Measurements from ENCODE around the gene TYMP. TPM values are rescaled to one million over a fixed set of nuclear protein-coding genes. Genes with fewer than 3 reads are reported as not detected.

The TYMP gene
- total RNA-seq, 2 donors from 2014 or later = 90.4 to 95.7 TPM

- H3K27ac ChIP-seq = peak overlapping the region; percentile 69 to 75
- H3K4me1 ChIP-seq (ENCODE audit: control insufficient read depth in 1 of 2, low read depth in 2 of 2) = peaks cover 27 to 48% of the 10 kb centered on the region in 2 donors
- peaks cover 17% of the 10 kb centered on the region for H3K36me3 ChIP-seq
- H3K9me3 ChIP-seq = no peaks in the 10 kb centered on the region
- ATAC-seq (ENCODE audit: insufficient number of reproducible peaks, low FRiP score, low read depth) = no peak
- peak overlapping the region; percentile 75 for H3K4me3 ChIP-seq
- peaks cover 5% of the 10 kb centered on the region for H3K27me3 ChIP-seq (replicated peaks; ENCODE audit: insufficient read depth)
- no peak for DNase-seq (ENCODE audit: low spot score)
- TF ChIP-seq, protein P1, sequence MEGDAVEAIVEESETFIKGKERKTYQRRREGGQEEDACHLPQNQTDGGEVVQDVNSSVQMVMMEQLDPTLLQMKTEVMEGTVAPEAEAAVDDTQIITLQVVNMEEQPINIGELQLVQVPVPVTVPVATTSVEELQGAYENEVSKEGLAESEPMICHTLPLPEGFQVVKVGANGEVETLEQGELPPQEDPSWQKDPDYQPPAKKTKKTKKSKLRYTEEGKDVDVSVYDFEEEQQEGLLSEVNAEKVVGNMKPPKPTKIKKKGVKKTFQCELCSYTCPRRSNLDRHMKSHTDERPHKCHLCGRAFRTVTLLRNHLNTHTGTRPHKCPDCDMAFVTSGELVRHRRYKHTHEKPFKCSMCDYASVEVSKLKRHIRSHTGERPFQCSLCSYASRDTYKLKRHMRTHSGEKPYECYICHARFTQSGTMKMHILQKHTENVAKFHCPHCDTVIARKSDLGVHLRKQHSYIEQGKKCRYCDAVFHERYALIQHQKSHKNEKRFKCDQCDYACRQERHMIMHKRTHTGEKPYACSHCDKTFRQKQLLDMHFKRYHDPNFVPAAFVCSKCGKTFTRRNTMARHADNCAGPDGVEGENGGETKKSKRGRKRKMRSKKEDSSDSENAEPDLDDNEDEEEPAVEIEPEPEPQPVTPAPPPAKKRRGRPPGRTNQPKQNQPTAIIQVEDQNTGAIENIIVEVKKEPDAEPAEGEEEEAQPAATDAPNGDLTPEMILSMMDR (IDR thresholded peaks at IDR 0.05) = no peak
These were observed 2.7 kb downstream of the TYMP start for GRCh38 chr22:50526834-50527801.

DNA sequence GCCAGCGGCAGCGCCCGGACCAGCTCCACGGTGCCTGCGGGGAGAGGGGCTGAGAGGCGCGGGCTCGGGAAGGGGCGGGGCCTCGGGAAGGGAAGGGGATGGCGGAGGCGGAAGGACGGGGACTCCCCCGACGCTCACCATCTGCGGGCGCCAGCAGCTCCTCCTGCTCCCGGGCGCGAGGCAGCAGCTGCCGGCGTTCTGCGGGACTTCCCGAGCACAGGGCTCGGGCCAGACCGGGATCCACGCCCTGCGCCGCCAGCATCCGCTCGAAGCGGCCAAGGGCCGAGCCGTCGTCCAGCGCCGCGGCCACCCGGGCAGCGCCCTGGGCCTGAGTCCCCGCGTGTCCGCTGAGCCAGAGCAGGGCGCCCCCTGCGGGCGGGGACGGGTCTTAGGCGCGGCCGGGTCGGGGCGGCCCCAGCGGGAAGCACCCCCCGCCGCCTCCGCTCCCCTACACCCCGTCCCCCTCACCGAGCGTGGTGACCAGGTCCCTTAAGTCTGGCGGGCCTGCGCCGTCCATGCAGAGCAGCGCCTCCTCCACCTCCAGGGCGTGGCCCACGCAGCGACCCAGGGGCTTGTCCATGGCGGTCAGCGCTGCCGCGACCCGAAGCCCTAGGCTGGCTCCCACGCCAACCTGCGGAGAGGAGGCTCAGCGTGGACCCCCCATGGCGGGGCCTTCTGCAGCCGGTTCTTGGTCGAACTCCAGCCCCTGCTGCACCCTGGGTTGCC, 3.5 kb downstream of the TYMP start:
- H3K4me3 ChIP-seq = peak overlapping the region; percentile 75
- peaks cover 25% of the 10 kb centered on the region for H3K36me3 ChIP-seq
- TF ChIP-seq, protein P1 (IDR thresholded peaks at IDR 0.05) = peak; percentile 68
- ATAC-seq (ENCODE audit: insufficient number of reproducible peaks, low FRiP score, low read depth) = peak; percentile 21
- no peaks in the 10 kb centered on the region for H3K9me3 ChIP-seq
- peak overlapping the region; percentile 69 to 75 for H3K27ac ChIP-seq
- H3K27me3 ChIP-seq (replicated peaks; ENCODE audit: insufficient read depth) = peaks cover 2% of the 10 kb centered on the region
- peaks cover 21 to 40% of the 10 kb centered on the region in 2 donors for H3K4me1 ChIP-seq (ENCODE audit: control insufficient read depth in 1 of 2, low read depth in 2 of 2)
- no peak for DNase-seq (ENCODE audit: low spot score)

DNA sequence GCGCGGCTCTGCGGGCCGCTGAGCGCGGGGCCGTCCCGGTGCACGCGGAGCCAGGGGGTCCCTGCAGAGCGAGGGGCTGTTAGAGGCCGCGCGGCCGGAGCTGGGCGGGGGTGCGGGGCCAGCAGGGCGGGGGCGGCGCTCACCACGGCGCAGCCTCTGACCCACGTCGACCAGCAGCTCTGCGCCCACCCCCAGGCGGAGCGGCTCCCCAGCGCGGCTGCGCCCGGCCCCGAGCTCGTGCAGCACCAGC, 4.0 kb downstream of the TYMP start:
- TF ChIP-seq, protein P1 (IDR thresholded peaks at IDR 0.05) = no peak
- H3K27me3 ChIP-seq (replicated peaks; ENCODE audit: insufficient read depth) = no peaks in the 10 kb centered on the region
- no peaks in the 10 kb centered on the region for H3K9me3 ChIP-seq
- H3K4me3 ChIP-seq = peak overlapping the region; percentile 75
- peaks cover 26% of the 10 kb centered on the region for H3K36me3 ChIP-seq
- peaks cover 16 to 35% of the 10 kb centered on the region in 2 donors for H3K4me1 ChIP-seq (ENCODE audit: control insufficient read depth in 1 of 2, low read depth in 2 of 2)
- H3K27ac ChIP-seq = peak overlapping the region; percentile 69 to 75
- ATAC-seq (ENCODE audit: insufficient number of reproducible peaks, low FRiP score, low read depth) (no peak), DNase-seq (ENCODE audit: low spot score) (no peak)

DNA sequence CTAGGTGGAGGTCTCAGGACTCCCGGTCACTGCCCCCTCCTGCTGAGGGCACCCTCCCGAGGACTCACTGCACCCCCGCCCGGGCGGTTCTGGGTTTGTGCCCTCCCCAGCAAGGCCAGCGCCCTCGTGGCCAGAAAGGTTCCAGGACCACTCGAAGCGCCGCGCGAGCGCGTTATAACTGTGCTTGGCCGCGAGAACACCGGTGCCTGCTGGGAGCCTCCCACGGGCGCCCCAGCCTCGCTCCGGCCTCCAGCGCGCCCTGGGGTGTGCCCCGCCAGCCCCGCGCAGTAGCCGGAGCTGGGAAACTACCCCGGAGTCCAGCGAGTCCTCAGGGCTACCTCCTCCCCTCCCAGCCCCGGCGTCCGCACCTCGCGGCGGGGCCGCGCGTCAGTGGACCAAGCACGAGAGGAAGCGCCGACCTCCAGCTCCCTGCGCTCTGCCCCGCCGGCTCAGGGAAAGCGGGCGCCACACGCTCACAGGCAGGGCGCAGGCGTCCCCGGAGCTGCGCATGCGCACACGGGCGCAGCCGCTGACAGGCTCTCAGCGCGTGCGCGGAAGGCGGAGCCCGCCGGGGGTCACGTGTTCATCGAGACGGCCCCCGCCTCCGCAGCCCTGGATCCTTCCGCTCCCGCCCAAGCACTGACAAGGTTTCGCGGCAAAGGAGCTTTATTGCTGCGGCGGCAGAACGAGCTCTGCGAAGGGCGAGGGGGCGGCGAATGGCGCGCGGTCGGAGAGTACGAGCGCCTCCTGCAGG, 4.5 kb downstream of the TYMP start, which contains the start of gene SCO2:
TSS of gene SCO2 (minus strand) at position 495 of the 754 bp plus-strand sequence. CDS start 1,187 bp downstream, outside the sequence.
- peaks cover 31% of the 10 kb centered on the region for H3K36me3 ChIP-seq
- TF ChIP-seq, protein P1 (IDR thresholded peaks at IDR 0.05) = no peak
- peak; percentile 82 for DNase-seq (ENCODE audit: low spot score)
- ATAC-seq (ENCODE audit: insufficient number of reproducible peaks, low FRiP score, low read depth) = peak; percentile 71
- peaks cover 15 to 30% of the 10 kb centered on the region in 2 donors for H3K4me1 ChIP-seq (ENCODE audit: control insufficient read depth in 1 of 2, low read depth in 2 of 2)
- no peaks in the 10 kb centered on the region for H3K9me3 ChIP-seq
- no peaks in the 10 kb centered on the region for H3K27me3 ChIP-seq (replicated peaks; ENCODE audit: insufficient read depth)
- peak within 1 kb of the TSS; percentile 69 to 75 for H3K27ac ChIP-seq
- peak within 1 kb of the TSS; percentile 75 for H3K4me3 ChIP-seq

Data from thoracic aorta (tissue), 2 donors.